ENCODE measurements around the gene CXCL12. TPM values are rescaled to one million over a fixed set of nuclear protein-coding genes. Genes with fewer than 3 reads are reported as not detected.

Gene CXCL12
- total and polyA plus RNA-seq, 2 donors (not counting 3 experiments of a cell fraction or from before 2014, with no cell fraction given) = 0.35 to 1.4 TPM

- dilution Hi-C loops (cut with MboI; ENCODE audit: extremely low pct_ligation_motif_present, low sequenced_read_pairs) = no loop called here
- no peak for FAIRE-seq
- H3K9me3 ChIP-seq (replicated peaks; ENCODE audit: control insufficient read depth, insufficient read depth, low read length) = no peaks in the 10 kb centered on the region
- H2AFZ ChIP-seq (ENCODE audit: low read depth, low read length) = no peak overlapping the region
- POLR2A ChIA-PET = no interaction called here
- TF ChIP-seq FOS (IDR thresholded peaks at IDR 0.05; ENCODE audit: borderline replicate concordance, insufficient read depth, low read length) (no peak), MYC (IDR thresholded peaks at IDR 0.05; ENCODE audit: low read depth, low read length) (no peak), MAX (IDR thresholded peaks at IDR 0.05; ENCODE audit: insufficient read depth, insufficient read length) (no peak), CTCF (IDR thresholded peaks at IDR 0.05; ENCODE audit: extremely low read depth in 1 of 2, insufficient read depth in 1 of 2, low read depth in 1 of 2, low read length in 2 of 2) (no peak), POLR2A (IDR thresholded peaks at IDR 0.05; ENCODE audit: low read depth, low read length) (no peak)
- H3K4me2 ChIP-seq (ENCODE audit: insufficient read depth, low read length) = no peak overlapping the region
- no peaks in the 10 kb centered on the region for H3K36me3 ChIP-seq (ENCODE audit: control insufficient read depth in 2 of 2, extremely low read depth in 1 of 2, insufficient read depth in 2 of 2, low read length in 2 of 2)
- H3K27me3 ChIP-seq (ENCODE audit: control insufficient read depth in 2 of 2, insufficient read depth in 2 of 2, low read length in 2 of 2) = no peaks in the 10 kb centered on the region
- no peaks in the 10 kb centered on the region for H3K4me1 ChIP-seq (ENCODE audit: control insufficient read depth, extremely low read depth, insufficient read depth, low read length)
- BruUV-seq (replicated peaks) = no TSS peak
- no peaks in the 10 kb centered on the region for H3K79me2 ChIP-seq (ENCODE audit: control insufficient read depth, insufficient read depth, low read length)
- no peaks in the 10 kb centered on the region for H3K9me1 ChIP-seq (replicated peaks; ENCODE audit: control insufficient read depth, extremely low read depth, insufficient read depth, low read length)
- no peak for DNase-seq (ENCODE audit: low read depth, low spot score)
- CTCF ChIA-PET = no interaction called here
- H4K20me1 ChIP-seq (replicated peaks; ENCODE audit: control insufficient read depth, extremely low read depth, insufficient read depth, low read length) = no peaks in the 10 kb centered on the region
- no peak overlapping the region for H3K27ac ChIP-seq (ENCODE audit: insufficient read depth, low read depth, low read length)
- no peak overlapping the region for H3K4me3 ChIP-seq (replicated peaks in 1 of 3; ENCODE audit: insufficient read depth in 1 of 3, low read depth in 1 of 3, low read length in 3 of 3)
- no peak overlapping the region for H3K9ac ChIP-seq (replicated peaks; ENCODE audit: extremely low read depth, insufficient read depth, low read length)
- intact Hi-C loops (cut with micrococcal nuclease) = no loop called here
Observed at GRCh38 chr10:44339218-44339617, 45.7 kb downstream of the CXCL12 start.

- DNase-seq (ENCODE audit: low read depth, low spot score) (no peak), FAIRE-seq (no peak)
- dilution Hi-C loops (cut with MboI; ENCODE audit: extremely low pct_ligation_motif_present, low sequenced_read_pairs) (no loop called here), intact Hi-C loops (cut with micrococcal nuclease) (no loop called here)
- H3K36me3 ChIP-seq (ENCODE audit: control insufficient read depth in 2 of 2, extremely low read depth in 1 of 2, insufficient read depth in 2 of 2, low read length in 2 of 2) = no peaks in the 10 kb centered on the region
- no TSS peak for BruUV-seq (replicated peaks)
- no peak overlapping the region for H3K9ac ChIP-seq (replicated peaks; ENCODE audit: extremely low read depth, insufficient read depth, low read length)
- H3K27me3 ChIP-seq (ENCODE audit: control insufficient read depth in 2 of 2, insufficient read depth in 2 of 2, low read length in 2 of 2) = no peaks in the 10 kb centered on the region
- H3K4me1 ChIP-seq (ENCODE audit: control insufficient read depth, extremely low read depth, insufficient read depth, low read length) = no peaks in the 10 kb centered on the region
- no peaks in the 10 kb centered on the region for H3K79me2 ChIP-seq (ENCODE audit: control insufficient read depth, insufficient read depth, low read length)
- H3K4me2 ChIP-seq (ENCODE audit: insufficient read depth, low read length) = no peak overlapping the region
- ChIA-PET CTCF (interaction anchor here (0.8 kb wide), 2 partner anchors 28 to 647 kb away, joined by 3 read pairs; no protein-coding TSS in a partner anchor), POLR2A (no interaction called here)
- no peaks in the 10 kb centered on the region for H3K9me3 ChIP-seq (replicated peaks; ENCODE audit: control insufficient read depth, insufficient read depth, low read length)
- no peak overlapping the region for H3K4me3 ChIP-seq (replicated peaks in 1 of 3; ENCODE audit: insufficient read depth in 1 of 3, low read depth in 1 of 3, low read length in 3 of 3)
- H2AFZ ChIP-seq (ENCODE audit: low read depth, low read length) = no peak overlapping the region
- no peak overlapping the region for H3K27ac ChIP-seq (ENCODE audit: insufficient read depth, low read depth, low read length)
- TF ChIP-seq EZH2 (IDR thresholded peaks at IDR 0.05; ENCODE audit: borderline replicate concordance, low read depth, low read length, severe bottlenecking) = no peak
- TF ChIP-seq GATA2 (IDR thresholded peaks at IDR 0.05; ENCODE audit: insufficient read depth, insufficient read length, low read depth, low read length) = no peak
- TF ChIP-seq MYC (IDR thresholded peaks at IDR 0.05; ENCODE audit: low read depth, low read length) = no peak
- no peak for TF ChIP-seq FOS (IDR thresholded peaks at IDR 0.05; ENCODE audit: borderline replicate concordance, insufficient read depth, low read length)
- TF ChIP-seq POLR2A (IDR thresholded peaks at IDR 0.05; ENCODE audit: low read depth, low read length) = no peak
- no peak for TF ChIP-seq POLR2AphosphoS5 (IDR thresholded peaks at IDR 0.05; ENCODE audit: insufficient read depth, low read depth, low read length)
- no peak for TF ChIP-seq JUN (IDR thresholded peaks at IDR 0.05; ENCODE audit: borderline replicate concordance, insufficient read depth, insufficient read length, low read depth)
- TF ChIP-seq MAX (IDR thresholded peaks at IDR 0.05; ENCODE audit: insufficient read depth, insufficient read length) = no peak
- no peak for TF ChIP-seq CTCF (IDR thresholded peaks at IDR 0.05; ENCODE audit: extremely low read depth in 1 of 2, insufficient read depth in 1 of 2, low read depth in 1 of 2, low read length in 2 of 2)
- no peaks in the 10 kb centered on the region for H4K20me1 ChIP-seq (replicated peaks; ENCODE audit: control insufficient read depth, extremely low read depth, insufficient read depth, low read length)
- H3K9me1 ChIP-seq (replicated peaks; ENCODE audit: control insufficient read depth, extremely low read depth, insufficient read depth, low read length) = no peaks in the 10 kb centered on the region
Observed at GRCh38 chr10:44337081-44337480, 47.8 kb downstream of the CXCL12 start.

Data from endothelial cell of umbilical vein (primary cell).